Activated CD4-positive, alpha-beta T cell treated with anti-CD3 and anti-CD28 coated beads for 36 hours (primary cell): Measurements from ENCODE around the gene ARX. TPM values are rescaled to one million over a fixed set of nuclear protein-coding genes. Genes with fewer than 3 reads are reported as not detected.

Experiments used
- ATAC-seq: fragments of 200-7000 bp; cut with Tn5 transposase; one replicate; pipeline ENCODE4 v1.10.0; 2021; ENCODE audit warnings: mild to moderate bottlenecking, moderate library complexity
- CTCF ChIA-PET: fragments of 350-600 bp; sonication (Branson Sonifier 250); formaldehyde crosslinking; loops from one replicate; lab custom pipeline; 2021; ENCODE audit warnings: antibody characterized with exemption; lab: Charles Lee
- POLR2A ChIA-PET: fragments of 350-600 bp; sonication (Branson Sonifier 250); formaldehyde crosslinking; loops from one replicate; lab custom pipeline; 2021; ENCODE audit warnings: antibody characterized with exemption, inconsistent platforms; lab: Charles Lee
- DNase-seq: peaks from one replicate; pipeline ENCODE4 v3.0.0-alpha.2; 2020
- H3K27ac Mint-ChIP-seq: one replicate; pipeline ENCODE4 v1.8.0; 2021; ENCODE audit warnings: mixed read lengths
- H3K27me3 Mint-ChIP-seq: one replicate; pipeline ENCODE4 v1.8.0; 2021; ENCODE audit warnings: mixed read lengths
- H3K36me3 Mint-ChIP-seq: one replicate; pipeline ENCODE4 v1.8.0; 2021; ENCODE audit warnings: low read depth, mixed read lengths
- H3K4me1 Mint-ChIP-seq: one replicate; pipeline ENCODE4 v1.8.0; 2021; ENCODE audit warnings: mixed read lengths
- H3K4me3 Mint-ChIP-seq: one replicate; pipeline ENCODE4 v1.8.0; 2021; ENCODE audit warnings: mild to moderate bottlenecking, moderate library complexity, mixed read lengths
- H3K9me3 Mint-ChIP-seq: one replicate; pipeline ENCODE4 v1.8.0; 2021; ENCODE audit warnings: low read depth, mixed read lengths
- intact Hi-C, 2 experiments: fragments of 100-400 bp; cut with DNase I in 1 of 2; cut with micrococcal nuclease in 1 of 2; formaldehyde crosslinking; loops; one replicate each; pipeline versions ENCODE4 v1.14.2 to v1.15.1; 2022 to 2024; cut with DNase I, micrococcal nuclease
- total RNA-seq, 2 experiments: library from RNA; stranded (reverse); gene quantifications; one replicate each; pipeline ENCODE4 v1.2.3, GENCODE V29; 2021

ARX gene
- not detected for total RNA-seq

GRCh38 chrX:25015486-25016360, at the start of gene ARX:
ARX (minus strand) TSS chrX:25015965; CDS start chrX:25015737, 228 bp downstream.
- peak; percentile 83 for ATAC-seq
- DNase-seq = peak; percentile 72
- no peaks in the 10 kb centered on the region for H3K36me3 Mint-ChIP-seq
- ChIA-PET POLR2A (no interaction called here), CTCF (no interaction called here)
- H3K4me3 Mint-ChIP-seq = no peak within 1 kb of the TSS
- H3K27ac Mint-ChIP-seq = no peak within 1 kb of the TSS
- H3K4me1 Mint-ChIP-seq = peaks cover 12% of the 10 kb centered on the region
- intact Hi-C loops = loop anchor here in 1 of 2 experiments (10.0 kb wide), 2 partner anchors 371 to 621 kb away; partner anchors contain the start of gene PCYT1B
- H3K27me3 Mint-ChIP-seq = peaks cover 46% of the 10 kb centered on the region
- no peaks in the 10 kb centered on the region for H3K9me3 Mint-ChIP-seq

- Mint-ChIP-seq H3K4me3 (no peak overlapping the region), H3K36me3 (no peaks in the 10 kb centered on the region), H3K9me3 (peaks cover 3% of the 10 kb centered on the region), H3K27me3 (no peaks in the 10 kb centered on the region), H3K27ac (no peak overlapping the region), H3K4me1 (no peaks in the 10 kb centered on the region)
- ATAC-seq (no peak), DNase-seq (no peak)
- POLR2A ChIA-PET = no interaction called here
- CTCF ChIA-PET = interaction anchor here (1.0 kb wide), 1 partner anchor 8 kb away, joined by 4 read pairs; no protein-coding TSS in a partner anchor
- intact Hi-C loops = no loop called here
Measured at GRCh38 chrX:25059273-25059672, 43.5 kb upstream of the ARX start.

GRCh38 chrX:25052798-25053534, 37.2 kb upstream of the ARX start:
- ATAC-seq (no peak), DNase-seq (no peak)
- Mint-ChIP-seq H3K27me3 (no peaks in the 10 kb centered on the region), H3K4me3 (no peak overlapping the region), H3K4me1 (peaks cover 7% of the 10 kb centered on the region), H3K9me3 (peaks cover 3% of the 10 kb centered on the region), H3K27ac (no peak overlapping the region), H3K36me3 (no peaks in the 10 kb centered on the region)
- ChIA-PET CTCF (interaction anchor here (0.6 kb wide), 1 partner anchor 20 kb away, joined by 4 read pairs; no protein-coding TSS in a partner anchor), POLR2A (no interaction called here)
- intact Hi-C loops = no loop called here

GRCh38 chrX:25049971-25050370, 34.2 kb upstream of the ARX start:
- H3K9me3 Mint-ChIP-seq = no peaks in the 10 kb centered on the region
- POLR2A ChIA-PET = no interaction called here
- ATAC-seq (no peak), DNase-seq (no peak)
- no peaks in the 10 kb centered on the region for H3K36me3 Mint-ChIP-seq
- no peak overlapping the region for H3K4me3 Mint-ChIP-seq
- no peaks in the 10 kb centered on the region for H3K27me3 Mint-ChIP-seq
- no peak overlapping the region for H3K27ac Mint-ChIP-seq
- CTCF ChIA-PET = interaction anchor here (0.9 kb wide), 1 partner anchor 93 kb away, joined by 3 read pairs; no protein-coding TSS in a partner anchor
- intact Hi-C loops = no loop called here
- H3K4me1 Mint-ChIP-seq = peaks cover 7% of the 10 kb centered on the region

GRCh38 chrX:25049357-25049756, 33.6 kb upstream of the ARX start:
- Mint-ChIP-seq H3K9me3 (no peaks in the 10 kb centered on the region), H3K4me1 (peaks cover 7% of the 10 kb centered on the region), H3K36me3 (no peaks in the 10 kb centered on the region), H3K27ac (no peak overlapping the region), H3K4me3 (no peak overlapping the region), H3K27me3 (no peaks in the 10 kb centered on the region)
- ChIA-PET POLR2A (no interaction called here), CTCF (no interaction called here)
- no peak for DNase-seq
- intact Hi-C loops = no loop called here
- no peak for ATAC-seq

- no peaks in the 10 kb centered on the region for H3K36me3 Mint-ChIP-seq
- no peak overlapping the region for H3K27ac Mint-ChIP-seq
- no peaks in the 10 kb centered on the region for H3K27me3 Mint-ChIP-seq
- H3K9me3 Mint-ChIP-seq = no peaks in the 10 kb centered on the region
- peaks cover 7% of the 10 kb centered on the region for H3K4me1 Mint-ChIP-seq
- POLR2A ChIA-PET = no interaction called here
- intact Hi-C loops = no loop called here
- no peak overlapping the region for H3K4me3 Mint-ChIP-seq
- ATAC-seq = no peak
- CTCF ChIA-PET = interaction anchor here (0.6 kb wide), 1 partner anchor 209 kb away, joined by 3 read pairs; no protein-coding TSS in a partner anchor
- DNase-seq = no peak
Measured at GRCh38 chrX:25048178-25048577, 32.4 kb upstream of the ARX start.

GRCh38 chrX:25043192-25043591, 27.4 kb upstream of the ARX start:
- Mint-ChIP-seq H3K9me3 (no peaks in the 10 kb centered on the region), H3K4me1 (no peaks in the 10 kb centered on the region), H3K27ac (no peak overlapping the region), H3K36me3 (no peaks in the 10 kb centered on the region), H3K4me3 (no peak overlapping the region), H3K27me3 (no peaks in the 10 kb centered on the region)
- DNase-seq (no peak), ATAC-seq (no peak)
- ChIA-PET CTCF (no interaction called here), POLR2A (no interaction called here)
- intact Hi-C loops = no loop called here

- DNase-seq (no peak), ATAC-seq (no peak)
- Mint-ChIP-seq H3K36me3 (no peaks in the 10 kb centered on the region), H3K4me3 (no peak overlapping the region), H3K4me1 (no peaks in the 10 kb centered on the region), H3K27me3 (peaks cover 5% of the 10 kb centered on the region), H3K27ac (no peak overlapping the region), H3K9me3 (no peaks in the 10 kb centered on the region)
- ChIA-PET CTCF (no interaction called here), POLR2A (no interaction called here)
- intact Hi-C loops = no loop called here
Measured at GRCh38 chrX:25039036-25039435, 23.3 kb upstream of the ARX start.

- DNase-seq (no peak), ATAC-seq (no peak)
- ChIA-PET CTCF (no interaction called here), POLR2A (no interaction called here)
- H3K4me3 Mint-ChIP-seq = no peak overlapping the region
- H3K36me3 Mint-ChIP-seq = no peaks in the 10 kb centered on the region
- no peak overlapping the region for H3K27ac Mint-ChIP-seq
- intact Hi-C loops = no loop called here
- H3K27me3 Mint-ChIP-seq = peaks cover 5% of the 10 kb centered on the region
- no peaks in the 10 kb centered on the region for H3K9me3 Mint-ChIP-seq
- H3K4me1 Mint-ChIP-seq = no peaks in the 10 kb centered on the region
Measured at GRCh38 chrX:25034889-25035288, 19.1 kb upstream of the ARX start.

- no peaks in the 10 kb centered on the region for H3K4me1 Mint-ChIP-seq
- no peak overlapping the region for H3K4me3 Mint-ChIP-seq
- no peaks in the 10 kb centered on the region for H3K36me3 Mint-ChIP-seq
- ChIA-PET POLR2A (no interaction called here), CTCF (interaction anchor here (0.6 kb wide), 1 partner anchor 12 kb away, joined by 6 read pairs; no protein-coding TSS in a partner anchor)
- H3K27ac Mint-ChIP-seq = no peak overlapping the region
- DNase-seq = no peak
- no peaks in the 10 kb centered on the region for H3K9me3 Mint-ChIP-seq
- peaks cover 4% of the 10 kb centered on the region for H3K27me3 Mint-ChIP-seq
- intact Hi-C loops = no loop called here
- no peak for ATAC-seq
Measured at GRCh38 chrX:25029288-25029825, 13.6 kb upstream of the ARX start.

- Mint-ChIP-seq H3K4me1 (no peaks in the 10 kb centered on the region), H3K27ac (no peak overlapping the region), H3K9me3 (no peaks in the 10 kb centered on the region), H3K4me3 (no peak overlapping the region), H3K27me3 (peaks cover 6% of the 10 kb centered on the region), H3K36me3 (no peaks in the 10 kb centered on the region)
- DNase-seq (no peak), ATAC-seq (no peak)
- ChIA-PET POLR2A (interaction anchor here (0.6 kb wide), 1 partner anchor 337 kb away, joined by 3 read pairs; no protein-coding TSS in a partner anchor), CTCF (no interaction called here)
- intact Hi-C loops = no loop called here
Measured at GRCh38 chrX:25028726-25029125, 13.0 kb upstream of the ARX start.
